ENCODE measurements around the gene PTPRZ1. TPM values are rescaled to one million over a fixed set of nuclear protein-coding genes. Genes with fewer than 3 reads are reported as not detected.

Gene PTPRZ1
- total RNA-seq, 1 experiment from 2014 or later, result not detected

DNA sequence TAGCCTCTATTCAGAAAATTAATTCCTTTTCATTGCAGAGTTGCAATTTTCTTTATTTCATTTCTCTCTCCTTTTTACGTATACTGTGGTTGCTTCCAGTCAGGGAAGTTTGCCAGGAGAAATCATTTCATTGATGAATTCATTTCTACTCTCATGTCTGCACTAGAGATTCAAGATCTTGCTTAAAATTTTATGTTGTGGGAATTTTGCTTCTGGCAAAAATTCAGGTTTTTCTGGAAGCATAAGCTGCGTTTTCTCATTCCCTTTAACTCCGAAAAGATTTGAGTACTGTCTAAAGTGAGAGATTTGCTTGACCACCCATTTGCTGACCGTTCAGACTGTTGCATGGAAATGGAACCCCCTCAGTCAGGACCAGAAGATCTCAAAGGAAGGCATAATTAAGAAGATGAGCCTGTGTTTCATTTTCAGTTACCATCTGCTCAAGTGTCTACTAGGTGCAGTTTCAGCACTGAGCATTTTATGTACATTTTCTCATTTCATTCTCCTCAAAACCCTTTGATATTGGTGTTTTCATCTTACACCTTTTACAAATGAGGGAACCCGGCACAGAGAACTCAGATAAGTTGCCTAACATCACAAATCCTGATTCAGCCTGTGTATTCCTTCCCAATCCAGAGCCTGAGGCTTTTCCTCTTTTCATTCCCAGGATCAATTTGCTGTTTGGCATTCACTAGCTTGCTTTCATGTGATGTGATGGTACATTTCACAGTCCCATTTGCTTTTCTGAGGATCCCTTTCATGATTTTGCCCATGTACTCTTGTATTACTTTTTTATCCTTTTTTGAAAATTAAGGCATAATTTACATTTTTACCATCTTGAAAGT lies 3.9 kb downstream of the PTPRZ1 start:
- Histone ChIP-seq H3K4me1 (ENCODE audit: insufficient read depth, low read length) (no peaks in the 10 kb centered on the region), H3F3A (ENCODE audit: low read length, unreplicated experiment) (no peaks in the 10 kb centered on the region), H3K4me2 (ENCODE audit: low read length) (no peak overlapping the region), H3K9me3 (ENCODE audit: low read length) (no peaks in the 10 kb centered on the region), H3K27ac (ENCODE audit: low read length) (no peak overlapping the region), H2AFZ (ENCODE audit: low read length) (no peak overlapping the region), H3K9ac (ENCODE audit: low read length) (no peak overlapping the region), H3K36me3 (ENCODE audit: low read depth, low read length) (no peaks in the 10 kb centered on the region), H3K79me2 (ENCODE audit: low read length) (no peaks in the 10 kb centered on the region), H3K4me3 (ENCODE audit: low read length) (no peak overlapping the region), H3K9me2 (replicated peaks; ENCODE audit: low read length) (no peaks in the 10 kb centered on the region), H3K27me3 (ENCODE audit: low read length) (peaks cover 53% of the 10 kb centered on the region), H4K20me1 (ENCODE audit: low read length) (no peaks in the 10 kb centered on the region)
- CTCF ChIA-PET, result no interaction called here
- TF ChIP-seq EZH2phosphoT487 (IDR thresholded peaks at IDR 0.05; ENCODE audit: borderline replicate concordance, low read length), result no peak
- TF ChIP-seq, protein P1, sequence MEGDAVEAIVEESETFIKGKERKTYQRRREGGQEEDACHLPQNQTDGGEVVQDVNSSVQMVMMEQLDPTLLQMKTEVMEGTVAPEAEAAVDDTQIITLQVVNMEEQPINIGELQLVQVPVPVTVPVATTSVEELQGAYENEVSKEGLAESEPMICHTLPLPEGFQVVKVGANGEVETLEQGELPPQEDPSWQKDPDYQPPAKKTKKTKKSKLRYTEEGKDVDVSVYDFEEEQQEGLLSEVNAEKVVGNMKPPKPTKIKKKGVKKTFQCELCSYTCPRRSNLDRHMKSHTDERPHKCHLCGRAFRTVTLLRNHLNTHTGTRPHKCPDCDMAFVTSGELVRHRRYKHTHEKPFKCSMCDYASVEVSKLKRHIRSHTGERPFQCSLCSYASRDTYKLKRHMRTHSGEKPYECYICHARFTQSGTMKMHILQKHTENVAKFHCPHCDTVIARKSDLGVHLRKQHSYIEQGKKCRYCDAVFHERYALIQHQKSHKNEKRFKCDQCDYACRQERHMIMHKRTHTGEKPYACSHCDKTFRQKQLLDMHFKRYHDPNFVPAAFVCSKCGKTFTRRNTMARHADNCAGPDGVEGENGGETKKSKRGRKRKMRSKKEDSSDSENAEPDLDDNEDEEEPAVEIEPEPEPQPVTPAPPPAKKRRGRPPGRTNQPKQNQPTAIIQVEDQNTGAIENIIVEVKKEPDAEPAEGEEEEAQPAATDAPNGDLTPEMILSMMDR (conservative IDR thresholded peaks at IDR 0.05; ENCODE audit: low read depth, low read length), result no peak
- no TSS peak for BruUV-seq (replicated peaks)
- no peak for ATAC-seq
- intact Hi-C loops (cut with micrococcal nuclease), result no loop called here
- DNase-seq, result no peak
- POLR2A ChIA-PET (ENCODE audit: unreplicated experiment), result no interaction called here

DNA sequence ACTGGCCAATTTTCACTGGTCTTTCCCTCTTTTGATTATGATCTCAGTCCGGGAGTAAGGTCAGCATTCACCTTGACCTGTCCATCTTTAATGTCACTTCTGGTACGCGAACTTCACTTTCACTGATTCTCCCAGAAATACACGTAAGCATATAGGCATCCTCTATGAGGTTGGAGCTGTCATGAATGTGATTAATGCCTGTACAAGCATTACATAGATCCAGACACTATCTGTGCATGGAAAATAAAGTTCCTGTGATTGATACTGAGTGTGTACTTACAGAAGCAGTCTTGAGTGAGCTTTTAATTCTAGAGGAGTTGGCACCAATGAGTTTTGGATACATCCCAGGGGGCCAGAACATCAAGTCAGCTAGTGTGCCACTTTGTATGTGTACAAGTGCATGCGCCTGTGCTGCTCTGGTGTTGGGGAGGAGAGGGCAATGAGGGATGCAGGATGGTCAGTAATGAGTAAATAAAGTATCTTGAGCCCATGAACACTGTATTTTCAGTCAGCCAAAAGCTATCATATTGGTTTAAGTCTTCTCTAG lies 6.0 kb downstream of the PTPRZ1 start:
- ChIA-PET CTCF (no interaction called here), POLR2A (ENCODE audit: unreplicated experiment) (no interaction called here)
- TF ChIP-seq EZH2 (IDR thresholded peaks at IDR 0.05; ENCODE audit: low read length, unreplicated experiment) (no peak), EZH2phosphoT487 (IDR thresholded peaks at IDR 0.05; ENCODE audit: borderline replicate concordance, low read length) (no peak)
- TF ChIP-seq, protein P1 (conservative IDR thresholded peaks at IDR 0.05; ENCODE audit: low read depth, low read length), result no peak
- DNase-seq, result no peak
- H3K9me3 ChIP-seq (ENCODE audit: low read length), result no peaks in the 10 kb centered on the region
- no peak overlapping the region for H3K4me2 ChIP-seq (ENCODE audit: low read length)
- no peaks in the 10 kb centered on the region for H3K36me3 ChIP-seq (ENCODE audit: low read depth, low read length)
- H3K9ac ChIP-seq (ENCODE audit: low read length), result no peak overlapping the region
- no TSS peak for BruUV-seq (replicated peaks)
- peaks cover 32% of the 10 kb centered on the region for H3K27me3 ChIP-seq (ENCODE audit: low read length)
- no peak for ATAC-seq
- no peaks in the 10 kb centered on the region for H3F3A ChIP-seq (ENCODE audit: low read length, unreplicated experiment)
- H3K4me1 ChIP-seq (ENCODE audit: insufficient read depth, low read length), result no peaks in the 10 kb centered on the region
- H3K4me3 ChIP-seq (ENCODE audit: low read length), result no peak overlapping the region
- H2AFZ ChIP-seq (ENCODE audit: low read length), result no peak overlapping the region
- intact Hi-C loops (cut with micrococcal nuclease), result no loop called here
- no peaks in the 10 kb centered on the region for H4K20me1 ChIP-seq (ENCODE audit: low read length)
- H3K9me2 ChIP-seq (replicated peaks; ENCODE audit: low read length), result no peaks in the 10 kb centered on the region
- H3K27ac ChIP-seq (ENCODE audit: low read length), result no peak overlapping the region
- H3K79me2 ChIP-seq (ENCODE audit: low read length), result no peaks in the 10 kb centered on the region

DNA sequence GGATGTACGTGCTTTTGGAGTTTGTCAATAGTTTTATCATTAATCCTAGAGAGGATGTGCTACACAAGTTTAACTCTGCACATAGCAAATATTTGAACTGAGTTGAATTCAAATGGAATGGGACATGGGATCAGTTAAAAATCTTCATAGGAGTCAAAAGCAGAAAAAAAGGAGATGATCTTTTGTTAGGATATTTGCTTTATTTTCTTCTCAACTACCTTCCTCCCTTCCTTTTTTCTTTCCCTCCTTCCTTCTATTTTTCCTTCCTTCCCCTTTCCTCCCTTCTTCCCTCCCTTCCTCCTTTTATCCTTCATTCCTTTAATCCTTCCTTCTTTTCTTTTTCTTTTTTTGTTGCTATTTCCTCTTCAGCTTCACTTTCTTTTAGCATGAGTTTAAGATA lies 6.6 kb downstream of the PTPRZ1 start:
- Histone ChIP-seq H3K4me1 (ENCODE audit: insufficient read depth, low read length) (no peaks in the 10 kb centered on the region), H3K9me2 (replicated peaks; ENCODE audit: low read length) (no peaks in the 10 kb centered on the region), H3K79me2 (ENCODE audit: low read length) (no peaks in the 10 kb centered on the region), H3K36me3 (ENCODE audit: low read depth, low read length) (no peaks in the 10 kb centered on the region), H3K27me3 (ENCODE audit: low read length) (peaks cover 29% of the 10 kb centered on the region), H3F3A (ENCODE audit: low read length, unreplicated experiment) (no peaks in the 10 kb centered on the region), H3K4me2 (ENCODE audit: low read length) (no peak overlapping the region), H3K4me3 (ENCODE audit: low read length) (no peak overlapping the region), H3K27ac (ENCODE audit: low read length) (no peak overlapping the region), H4K20me1 (ENCODE audit: low read length) (no peaks in the 10 kb centered on the region), H3K9me3 (ENCODE audit: low read length) (no peaks in the 10 kb centered on the region), H2AFZ (ENCODE audit: low read length) (no peak overlapping the region), H3K9ac (ENCODE audit: low read length) (no peak overlapping the region)
- ATAC-seq (no peak), DNase-seq (no peak)
- TF ChIP-seq EZH2 (IDR thresholded peaks at IDR 0.05; ENCODE audit: low read length, unreplicated experiment), result no peak
- TF ChIP-seq EZH2phosphoT487 (IDR thresholded peaks at IDR 0.05; ENCODE audit: borderline replicate concordance, low read length), result no peak
- TF ChIP-seq, protein P1 (conservative IDR thresholded peaks at IDR 0.05; ENCODE audit: low read depth, low read length), result no peak
- no TSS peak for BruUV-seq (replicated peaks)
- intact Hi-C loops (cut with micrococcal nuclease), result no loop called here
- ChIA-PET CTCF (no interaction called here), POLR2A (ENCODE audit: unreplicated experiment) (no interaction called here)
